Mesothelial cell of epicardium (in vitro differentiated cells): ENCODE results near the gene CACNB1. TPM values are rescaled to one million over a fixed set of nuclear protein-coding genes. Genes with fewer than 3 reads are reported as not detected.

Source experiments
- DNase-seq, 2 experiments: peaks; one replicate each; pipeline ENCODE4 v3.0.0; 2021; ENCODE audit warnings: low spot score in 2 of 2; ENCODE audit not compliant: unreplicated experiment in 2 of 2
- H3K27ac Mint-ChIP-seq: 2 replicates; pipeline ENCODE4 v1.8.0; 2021; ENCODE audit warnings: mixed read lengths
- H3K27me3 Mint-ChIP-seq: 2 replicates; pipeline ENCODE4 v1.8.0; 2021; ENCODE audit warnings: low read depth, mixed read lengths
- H3K36me3 Mint-ChIP-seq: 2 replicates; pipeline ENCODE4 v1.8.0; 2021; ENCODE audit warnings: mixed read lengths
- H3K4me1 Mint-ChIP-seq: 2 replicates; pipeline ENCODE4 v1.8.0; 2021; ENCODE audit warnings: mixed read lengths
- H3K4me3 Mint-ChIP-seq: 2 replicates; pipeline ENCODE4 v1.8.0; 2021; ENCODE audit warnings: mild to moderate bottlenecking, moderate library complexity, mixed read lengths
- H3K9me3 Mint-ChIP-seq: 2 replicates; pipeline ENCODE4 v1.8.0; 2021; ENCODE audit warnings: mixed read lengths
- CTCF ChIP-seq: fragments of 200-600 bp; sonication (generic); IDR thresholded peaks from one replicate; pipeline ENCODE4 v1.5.0; 2021; ENCODE audit warnings: antibody characterized with exemption; ENCODE audit not compliant: unreplicated experiment
- total RNA-seq: library from RNA; stranded (reverse); gene quantifications from 3 replicates; pipeline ENCODE4 v1.2.1, GENCODE V29; 2021

The CACNB1 gene
- total RNA-seq, 1 donor from 2014 or later: 21.6 TPM

DNA sequence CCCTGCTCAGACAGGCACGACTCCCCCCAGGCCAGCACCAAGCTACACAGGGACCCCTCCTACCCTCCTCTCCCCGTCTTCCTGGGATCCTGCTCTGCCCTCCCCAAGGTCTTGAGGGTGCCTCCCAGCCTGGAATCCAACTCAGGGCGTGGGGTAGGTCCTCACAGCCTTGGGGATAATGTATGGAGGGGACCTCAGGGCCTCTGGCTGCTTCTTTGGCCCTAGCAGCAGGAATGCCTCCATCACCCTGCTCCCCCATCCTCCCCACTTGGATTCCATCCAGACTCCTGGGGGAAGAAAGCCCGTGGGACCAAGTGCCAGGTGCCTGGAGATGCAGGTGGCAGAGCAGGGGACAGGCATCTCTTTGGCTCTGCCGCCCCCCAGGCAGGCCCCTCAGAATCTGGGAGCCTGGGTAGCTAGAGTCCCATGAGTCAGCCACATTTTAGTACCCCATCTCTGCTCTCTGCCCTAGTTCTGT, 39.0 kb upstream of the CACNB1 start:
- Mint-ChIP-seq H3K36me3 (no peaks in the 10 kb centered on the region), H3K4me1 (peaks cover 12% of the 10 kb centered on the region), H3K9me3 (no peaks in the 10 kb centered on the region), H3K27ac (no peak overlapping the region), H3K27me3 (peaks cover 32% of the 10 kb centered on the region), H3K4me3 (no peak overlapping the region)
- TF ChIP-seq CTCF: no peak
- no peak for DNase-seq

- H3K4me3 Mint-ChIP-seq: no peak overlapping the region
- no peak overlapping the region for H3K27ac Mint-ChIP-seq
- DNase-seq: no peak
- H3K4me1 Mint-ChIP-seq: peaks cover 16% of the 10 kb centered on the region
- peak; percentile 48 for TF ChIP-seq CTCF
- no peaks in the 10 kb centered on the region for H3K9me3 Mint-ChIP-seq
- H3K36me3 Mint-ChIP-seq: no peaks in the 10 kb centered on the region
- peaks cover 37% of the 10 kb centered on the region for H3K27me3 Mint-ChIP-seq
These were observed 38.3 kb upstream of the CACNB1 start for GRCh38 chr17:39235555-39236449.

GRCh38 chr17:39231591-39232551, 34.4 kb upstream of the CACNB1 start:
- Mint-ChIP-seq H3K4me1 (peaks cover 16% of the 10 kb centered on the region), H3K27me3 (peaks cover 48% of the 10 kb centered on the region), H3K9me3 (no peaks in the 10 kb centered on the region), H3K4me3 (no peak overlapping the region), H3K36me3 (no peaks in the 10 kb centered on the region), H3K27ac (no peak overlapping the region)
- TF ChIP-seq CTCF: peak; percentile 30
- peak in 1 of 2 experiments; percentile 71 for DNase-seq

DNA sequence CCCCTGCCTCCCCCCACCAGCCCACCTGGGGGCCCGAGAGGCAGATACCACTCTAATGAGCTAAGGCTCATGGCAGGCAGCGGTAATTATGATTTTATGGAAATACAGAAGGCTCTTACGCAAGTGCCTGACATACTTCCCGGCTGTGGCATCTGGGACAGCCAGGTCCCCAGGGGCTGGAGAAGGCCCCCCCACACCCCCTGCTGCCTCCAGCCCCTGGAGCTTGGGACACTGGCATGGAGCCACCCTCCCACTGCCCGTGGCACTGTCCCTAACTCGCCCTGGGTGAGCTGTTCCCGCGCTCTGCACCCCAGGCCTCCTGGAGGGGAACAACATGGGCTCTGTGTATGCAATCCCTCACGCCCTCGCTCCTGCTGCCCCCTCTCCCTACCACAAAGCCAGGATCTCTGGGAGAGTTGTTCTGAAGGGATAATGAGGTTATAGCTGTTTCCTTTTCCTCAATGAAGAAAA, 33.7 kb upstream of the CACNB1 start:
- no peak overlapping the region for H3K4me3 Mint-ChIP-seq
- DNase-seq: no peak
- H3K4me1 Mint-ChIP-seq: peaks cover 14% of the 10 kb centered on the region
- H3K27me3 Mint-ChIP-seq: peaks cover 53% of the 10 kb centered on the region
- TF ChIP-seq CTCF: no peak
- H3K27ac Mint-ChIP-seq: no peak overlapping the region
- no peaks in the 10 kb centered on the region for H3K36me3 Mint-ChIP-seq
- no peaks in the 10 kb centered on the region for H3K9me3 Mint-ChIP-seq

GRCh38 chr17:39230361-39230760, 32.9 kb upstream of the CACNB1 start:
- Mint-ChIP-seq H3K27me3 (peaks cover 59% of the 10 kb centered on the region), H3K9me3 (no peaks in the 10 kb centered on the region), H3K4me1 (peaks cover 13% of the 10 kb centered on the region), H3K36me3 (no peaks in the 10 kb centered on the region), H3K27ac (no peak overlapping the region), H3K4me3 (no peak overlapping the region)
- TF ChIP-seq CTCF: no peak
- no peak for DNase-seq
